HG02798 (cell line): ENCODE measurements around the gene C2CD4C.
"Not testable (repeated sequence)": the region's sequence is repeated elsewhere in the genome, so short reads cannot be mapped to it uniquely, and the experiment has no call there.

Source experiments
- ATAC-seq: cut with Tn5 transposase; IDR thresholded peaks from one replicate; pipeline ENCODE4 v1.9.1; 2021; ENCODE audit warnings: mild to moderate bottlenecking; ENCODE audit not compliant: unreplicated experiment, poor library complexity

Gene C2CD4C

GRCh38 chr19:402786-403185, 6.2 kb downstream of the C2CD4C start:
- no peak for ATAC-seq

GRCh38 chr19:401866-402511, 7.0 kb downstream of the C2CD4C start:
- no peak for ATAC-seq

GRCh38 chr19:400976-401865, 7.7 kb downstream of the C2CD4C start:
- ATAC-seq: no peak

GRCh38 chr19:399370-399769, 9.6 kb downstream of the C2CD4C start:
- no peak for ATAC-seq

- no peak for ATAC-seq
Measured at GRCh38 chr19:398719-399118, 10.2 kb downstream of the C2CD4C start.

GRCh38 chr19:397941-398706, 10.8 kb downstream of the C2CD4C start:
- ATAC-seq: no peak

GRCh38 chr19:397321-397720, 11.6 kb downstream of the C2CD4C start:
- ATAC-seq: no peak

GRCh38 chr19:395467-395866, 13.5 kb downstream of the C2CD4C start:
- ATAC-seq: no peak

GRCh38 chr19:394857-395256, 14.1 kb downstream of the C2CD4C start:
- ATAC-seq: not testable (repeated sequence)

- ATAC-seq: not testable (repeated sequence)
Measured at GRCh38 chr19:393560-393959, 15.4 kb downstream of the C2CD4C start.

GRCh38 chr19:392375-392970, 16.5 kb downstream of the C2CD4C start:
- no peak for ATAC-seq

- no peak for ATAC-seq
Measured at GRCh38 chr19:391726-392374, 17.1 kb downstream of the C2CD4C start.

- ATAC-seq: no peak
Measured at GRCh38 chr19:391207-391557, 17.8 kb downstream of the C2CD4C start.

- no peak for ATAC-seq
Measured at GRCh38 chr19:390386-391206, 18.4 kb downstream of the C2CD4C start.

- ATAC-seq: no peak
Measured at GRCh38 chr19:389935-390289, 19.0 kb downstream of the C2CD4C start.

GRCh38 chr19:389255-389934, 19.6 kb downstream of the C2CD4C start:
- ATAC-seq: no peak

GRCh38 chr19:388691-389090, 20.3 kb downstream of the C2CD4C start:
- no peak for ATAC-seq

- no peak for ATAC-seq
Measured at GRCh38 chr19:387777-388176, 21.2 kb downstream of the C2CD4C start.
